TTC549 (cell line): ENCODE results near the gene FBXL7.

ENCODE experiments used
- FAIRE-seq: peaks from 2 replicates; lab custom pipeline; 2012; peaks lifted over from hg19 to GRCh38; lab: Jason Lieb, UNC

Gene FBXL7

GRCh38 chr5:15674716-15675115, 174.7 kb downstream of the FBXL7 start:
- FAIRE-seq, result no peak

GRCh38 chr5:15676591-15676990, 176.6 kb downstream of the FBXL7 start:
- no peak for FAIRE-seq

- no peak for FAIRE-seq
Measured at GRCh38 chr5:15679161-15679560, 179.2 kb downstream of the FBXL7 start.

- FAIRE-seq, result no peak
Measured at GRCh38 chr5:15680455-15680854, 180.5 kb downstream of the FBXL7 start.

GRCh38 chr5:15682122-15682521, 182.1 kb downstream of the FBXL7 start:
- FAIRE-seq, result no peak

- no peak for FAIRE-seq
Measured at GRCh38 chr5:15682566-15682965, 182.6 kb downstream of the FBXL7 start.

GRCh38 chr5:15683332-15683731, 183.4 kb downstream of the FBXL7 start:
- FAIRE-seq, result no peak

- FAIRE-seq, result no peak
Measured at GRCh38 chr5:15687401-15687800, 187.4 kb downstream of the FBXL7 start.

GRCh38 chr5:15689836-15690235, 189.9 kb downstream of the FBXL7 start:
- no peak for FAIRE-seq

- FAIRE-seq, result no peak
Measured at GRCh38 chr5:15690611-15691010, 190.6 kb downstream of the FBXL7 start.

- no peak for FAIRE-seq
Measured at GRCh38 chr5:15691521-15691920, 191.5 kb downstream of the FBXL7 start.

GRCh38 chr5:15692706-15693381, 192.9 kb downstream of the FBXL7 start:
- no peak for FAIRE-seq

GRCh38 chr5:15693382-15693728, 193.4 kb downstream of the FBXL7 start:
- FAIRE-seq, result no peak

- no peak for FAIRE-seq
Measured at GRCh38 chr5:15693933-15694332, 194.0 kb downstream of the FBXL7 start.

- FAIRE-seq, result no peak
Measured at GRCh38 chr5:15694696-15695214, 194.8 kb downstream of the FBXL7 start.

GRCh38 chr5:15695215-15695731, 195.3 kb downstream of the FBXL7 start:
- FAIRE-seq, result no peak

- no peak for FAIRE-seq
Measured at GRCh38 chr5:15700373-15700772, 200.4 kb downstream of the FBXL7 start.

GRCh38 chr5:15702102-15702501, 202.1 kb downstream of the FBXL7 start:
- FAIRE-seq, result no peak

GRCh38 chr5:15703901-15704300, 203.9 kb downstream of the FBXL7 start:
- no peak for FAIRE-seq

- FAIRE-seq, result no peak
Measured at GRCh38 chr5:15704397-15704947, 204.5 kb downstream of the FBXL7 start.

- FAIRE-seq, result no peak
Measured at GRCh38 chr5:15707631-15708030, 207.7 kb downstream of the FBXL7 start.

GRCh38 chr5:15711892-15712291, 211.9 kb downstream of the FBXL7 start:
- FAIRE-seq, result no peak

- FAIRE-seq, result no peak
Measured at GRCh38 chr5:15715535-15715934, 215.6 kb downstream of the FBXL7 start.

- no peak for FAIRE-seq
Measured at GRCh38 chr5:15715967-15716366, 216.0 kb downstream of the FBXL7 start.
